Subcutaneous adipose tissue (tissue), 4 donors: ENCODE data around the gene GIGYF1. TPM values are rescaled to one million over a fixed set of nuclear protein-coding genes. Genes with fewer than 3 reads are reported as not detected.

Experiments used
- CTCF ChIP-seq: fragments of 450-650 bp; IDR thresholded peaks from one replicate; pipeline ENCODE4 v1.5.1; 2016; ENCODE audit warnings: low read depth, mild to moderate bottlenecking, control low read depth, antibody characterized with exemption, moderate library complexity
- total RNA-seq, 4 donors: library from RNA; depleted of rRNA; stranded (reverse); fragments of >200 nt; gene quantifications; one replicate each; pipeline ENCODE4 v1.1.0, GENCODE V29; 2016

Gene GIGYF1
- total RNA-seq, 4 donors from 2014 or later = 9.0 to 44.3 (median 20.0) TPM

- no peak for TF ChIP-seq CTCF
These were observed 33.1 kb upstream of the GIGYF1 start for GRCh38 chr7:100726996-100727761.

- no peak for TF ChIP-seq CTCF
These were observed 29.8 kb upstream of the GIGYF1 start for GRCh38 chr7:100723732-100724275.

GRCh38 chr7:100722480-100723212 lies 28.6 kb upstream of the GIGYF1 start:
- TF ChIP-seq CTCF = no peak

- TF ChIP-seq CTCF = no peak
These were observed 27.4 kb upstream of the GIGYF1 start for GRCh38 chr7:100721505-100721812.

- no peak for TF ChIP-seq CTCF
These were observed 26.8 kb upstream of the GIGYF1 start for GRCh38 chr7:100720671-100721504.

- no peak for TF ChIP-seq CTCF
These were observed 26.2 kb upstream of the GIGYF1 start, which contains the start of gene EPO for GRCh38 chr7:100720279-100720670. EPO (plus strand) TSS chr7:100720468; CDS start chr7:100720981, 513 bp downstream.
